T-cell (primary cell): Measurements from ENCODE around the gene TUBGCP6. TPM values are rescaled to one million over a fixed set of nuclear protein-coding genes. Genes with fewer than 3 reads are reported as not detected.

Experiments used
- ATAC-seq, 4 experiments: fragments of 200-7000 bp in 3 of 4; fragments of 150-1000 bp in 1 of 4; cut with Tn5 transposase; replicated peaks in 1 of 4; 1 replicate in 3 of 4; 2 replicates in 1 of 4; pipeline ENCODE4 v1.10.0; 2021; ENCODE audit warnings: moderate library complexity in 3 of 4, mild to moderate bottlenecking in 2 of 4, moderate number of reproducible peaks in 1 of 4
- CTCF ChIA-PET, 2 donors: fragments of 300-600 bp; sonication (Branson Sonifier 250); formaldehyde crosslinking; loops; one replicate each; lab custom pipeline; 2022; ENCODE audit warnings: antibody characterized with exemption in 2 of 2; lab: Charles Lee
- POLR2A ChIA-PET, 2 donors: fragments of 300-600 bp; sonication (Branson Sonifier 250); formaldehyde crosslinking; loops; one replicate each; lab custom pipeline; 2022; ENCODE audit warnings: antibody characterized with exemption in 2 of 2; lab: Charles Lee
- DNase-seq, 35 experiments: peaks; one replicate each; pipeline versions ENCODE4 v3.0.0 to v3.0.0-alpha.2; 2013 to 2023
- H3K27ac ChIP-seq: one replicate; pipeline ENCODE4 v1.5.1; 2013; ENCODE audit warnings: low read length
- H3K27me3 ChIP-seq, 2 experiments: replicated peaks in 1 of 2; 1 replicate in 1 of 2; 2 replicates in 1 of 2; pipeline versions ENCODE4 v1.6.1 to v1.7.0; 2013; ENCODE audit warnings: low read length in 1 of 2, mixed read lengths in 1 of 2; ENCODE audit not compliant: control insufficient read depth in 2 of 2, insufficient read depth in 2 of 2; ENCODE audit errors: extremely low read depth in 1 of 2
- H3K36me3 ChIP-seq, 2 donors: 1 replicate in 1 of 2; 2 replicates in 1 of 2; pipeline versions ENCODE4 v1.6.1 to v1.7.0; 2013; ENCODE audit warnings: low read length in 1 of 2; ENCODE audit not compliant: control insufficient read depth in 2 of 2, insufficient read depth in 1 of 2; ENCODE audit errors: extremely low read depth in 1 of 2
- H3K4me1 ChIP-seq, 2 experiments: 1 replicate in 1 of 2; 2 replicates in 1 of 2; pipeline versions ENCODE4 v1.6.1 to v1.7.0; 2013; ENCODE audit warnings: low read length in 2 of 2, mixed read lengths in 1 of 2; ENCODE audit not compliant: insufficient read depth in 2 of 2, control insufficient read depth in 1 of 2; ENCODE audit errors: extremely low read depth in 1 of 2
- H3K4me3 ChIP-seq, 2 donors: 1 replicate in 1 of 2; 2 replicates in 1 of 2; pipeline versions ENCODE4 v1.5.1 to v1.7.0; 2013; ENCODE audit warnings: mild to moderate bottlenecking in 2 of 2, low read length in 1 of 2, moderate library complexity in 1 of 2; ENCODE audit not compliant: control insufficient read depth in 1 of 2; ENCODE audit errors: extremely low read depth in 1 of 2
- H3K9me3 ChIP-seq: 2 replicates; pipeline ENCODE4 v1.7.0; 2013
- H3K27ac Mint-ChIP-seq, 2 donors: one replicate each; pipeline ENCODE4 v1.8.0; 2020 to 2021; ENCODE audit warnings: mild to moderate bottlenecking in 2 of 2, mixed read lengths in 2 of 2
- H3K27me3 Mint-ChIP-seq, 2 donors: one replicate each; pipeline ENCODE4 v1.8.0; 2021 to 2022; ENCODE audit warnings: mixed read lengths in 2 of 2
- H3K36me3 Mint-ChIP-seq: one replicate; pipeline ENCODE4 v1.8.0; 2021; ENCODE audit warnings: mixed read lengths
- H3K4me1 Mint-ChIP-seq, 3 donors: one replicate each; pipeline ENCODE4 v1.8.0; 2020 to 2022; ENCODE audit warnings: mixed read lengths in 3 of 3, mild to moderate bottlenecking in 1 of 3
- H3K4me3 Mint-ChIP-seq, 3 donors: one replicate each; pipeline ENCODE4 v1.8.0; 2020 to 2022; ENCODE audit warnings: mild to moderate bottlenecking in 3 of 3, mixed read lengths in 3 of 3, moderate library complexity in 3 of 3
- H3K9me3 Mint-ChIP-seq, 3 donors: one replicate each; pipeline ENCODE4 v1.8.0; 2020 to 2022; ENCODE audit warnings: mixed read lengths in 3 of 3
- WGBS: methylation state at CpG from one replicate; pipeline ENCODE4 v1.1.5; 2013; ENCODE audit warnings: missing lambda C conversion rate; ENCODE audit not compliant: insufficient coverage; 5-methylcytosine and 5-hydroxymethylcytosine counted together
- total RNA-seq, 35 experiments: library from RNA in 6 of 35; stranded (reverse) in 6 of 35; fragments of 120-200 nt in 1 of 35; gene quantifications; one replicate each; pipeline versions ENCODE4 v1.2.1 to v1.2.4 and lab custom pipeline; 2013 to 2026

Gene TUBGCP6
- total RNA-seq, 5 donors from 2014 or later (not counting 1 experiment from before 2014, with no cell fraction given), result 129 to 144 (median 132) TPM

DNA sequence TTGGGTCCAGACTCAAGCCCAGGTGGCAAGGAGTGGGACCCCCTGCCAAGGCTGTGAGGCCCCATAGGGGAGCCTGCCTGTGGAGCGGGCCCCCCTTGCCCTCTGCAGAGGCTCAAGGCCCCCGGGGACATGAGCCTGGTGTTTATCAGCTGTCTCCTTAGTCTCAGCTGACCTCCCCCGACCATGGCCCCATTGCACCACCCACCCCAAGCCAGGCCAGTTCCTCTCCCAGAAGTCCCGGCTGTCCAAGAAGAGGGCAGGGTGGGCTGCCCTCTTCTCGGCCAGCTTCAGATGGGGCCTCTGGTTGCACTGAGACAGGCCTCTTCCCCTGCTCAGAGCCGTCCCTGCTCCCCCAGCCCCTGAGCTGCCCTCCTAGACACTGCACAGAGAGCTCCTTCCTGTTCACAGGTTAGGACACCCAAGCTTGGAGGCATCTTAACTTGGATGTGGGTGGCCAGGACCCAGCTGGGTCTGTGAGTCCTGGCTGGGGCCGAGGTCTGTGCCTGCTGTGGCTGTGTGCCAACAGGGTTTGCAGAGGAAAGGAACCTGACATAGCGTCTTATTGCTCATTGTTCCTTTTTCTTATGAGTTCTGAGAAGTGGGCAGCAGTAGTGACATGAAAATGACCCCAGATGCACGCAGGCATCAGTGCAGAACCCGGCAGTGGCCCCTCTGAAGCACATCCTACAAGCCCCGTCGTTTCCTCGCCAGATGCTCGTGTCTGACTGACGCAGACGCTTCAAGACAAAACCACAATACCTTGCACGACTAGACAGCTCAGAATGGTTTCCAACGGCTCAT is 53.7 kb downstream of the TUBGCP6 start:
- Histone ChIP-seq H3K9me3 (no peaks in the 10 kb centered on the region), H3K27ac (peak overlapping the region; percentile 93), H3K27me3 (no peaks in the 10 kb centered on the region), H3K4me3 (peak overlapping the region; percentile 88 to 96), H3K4me1 (peaks cover 33 to 87% of the 10 kb centered on the region in 2 experiments), H3K36me3 (peaks cover 13 to 28% of the 10 kb centered on the region in 2 donors)
- H3K27me3 Mint-ChIP-seq, result no peaks in the 10 kb centered on the region
- H3K4me3 Mint-ChIP-seq, result peak overlapping the region; percentile 90 to 98 (median 90)
- 3% methylated on average over 15 of the region's 18 CpGs for WGBS
- H3K4me1 Mint-ChIP-seq, result peaks cover 35 to 52% (median 47%) of the 10 kb centered on the region in 3 donors
- POLR2A ChIA-PET, result interaction anchor here (0.5 to 0.8 kb wide), 4 partner anchors 57 to 352 kb away, joined by 3 to 4 read pairs (median 3); no protein-coding TSS in a partner anchor
- ATAC-seq (peak; percentile 65 to 76 (median 67)), DNase-seq (peak; percentile 44 to 93 (median 86))
- H3K36me3 Mint-ChIP-seq, result no peaks in the 10 kb centered on the region
- CTCF ChIA-PET, result no interaction called here
- H3K9me3 Mint-ChIP-seq, result no peaks in the 10 kb centered on the region
- H3K27ac Mint-ChIP-seq, result peak overlapping the region; percentile 95 to 99

DNA sequence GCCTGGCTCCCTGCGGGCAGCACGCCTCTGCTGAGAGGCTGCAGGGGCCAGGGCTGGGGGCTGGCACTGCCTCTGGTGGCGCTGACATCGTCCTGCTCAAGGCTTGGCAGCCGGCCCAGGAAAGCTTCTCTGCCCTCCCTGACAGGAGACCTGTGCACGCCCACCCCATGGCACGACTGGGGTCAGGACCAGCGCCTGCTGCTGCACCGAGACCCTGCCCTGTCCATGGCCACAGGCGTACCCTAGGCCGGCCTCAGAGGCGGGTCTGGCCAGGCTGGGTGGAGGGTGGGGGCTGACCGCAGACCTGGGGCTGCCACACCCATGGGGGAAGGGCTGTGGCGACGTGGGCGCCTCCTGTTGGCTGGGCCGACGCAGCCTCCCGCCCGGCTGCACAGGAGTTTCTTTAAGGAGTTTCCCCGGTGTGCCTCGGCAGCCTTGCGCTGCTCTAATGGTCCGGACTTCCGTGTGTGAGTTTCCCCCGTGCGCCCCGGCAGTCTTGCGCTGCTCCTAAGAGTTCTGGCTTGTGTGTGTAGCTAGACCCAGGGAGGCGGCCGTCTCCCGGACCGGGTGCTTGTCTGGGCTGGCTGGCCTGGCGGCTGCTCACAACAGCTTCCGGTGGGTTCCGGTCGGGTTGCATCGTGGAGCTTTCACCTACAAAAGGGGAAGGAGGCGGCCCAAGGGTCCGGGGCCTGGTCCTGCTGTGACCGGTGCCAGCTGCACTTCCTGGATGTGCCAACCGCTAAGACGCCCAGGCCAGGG is 54.5 kb downstream of the TUBGCP6 start:
- POLR2A ChIA-PET, result interaction anchor here (0.5 to 1.2 kb wide), 3 partner anchors 18 to 315 kb away, joined by 3 to 4 read pairs (median 3); no protein-coding TSS in a partner anchor
- ATAC-seq (peak; percentile 54 to 61 (median 58)), DNase-seq (peak; percentile 70 to 92 (median 79))
- H3K4me1 ChIP-seq, result peaks cover 33 to 88% of the 10 kb centered on the region in 2 experiments
- CTCF ChIA-PET, result no interaction called here
- Mint-ChIP-seq H3K4me1 (peaks cover 35 to 54% (median 49%) of the 10 kb centered on the region in 3 donors), H3K27ac (peak overlapping the region; percentile 95 to 99), H3K27me3 (no peaks in the 10 kb centered on the region), H3K36me3 (no peaks in the 10 kb centered on the region), H3K4me3 (peak overlapping the region; percentile 90 to 98 (median 90)), H3K9me3 (no peaks in the 10 kb centered on the region)
- H3K27me3 ChIP-seq, result peaks cover 0 to under 1% of the 10 kb centered on the region in 2 experiments
- H3K4me3 ChIP-seq, result peak overlapping the region; percentile 88 to 96
- peaks cover 13 to 21% of the 10 kb centered on the region in 2 donors for H3K36me3 ChIP-seq
- peak overlapping the region; percentile 93 for H3K27ac ChIP-seq
- under 1% methylated on average over 43 of the region's 43 CpGs for WGBS
- no peaks in the 10 kb centered on the region for H3K9me3 ChIP-seq

DNA sequence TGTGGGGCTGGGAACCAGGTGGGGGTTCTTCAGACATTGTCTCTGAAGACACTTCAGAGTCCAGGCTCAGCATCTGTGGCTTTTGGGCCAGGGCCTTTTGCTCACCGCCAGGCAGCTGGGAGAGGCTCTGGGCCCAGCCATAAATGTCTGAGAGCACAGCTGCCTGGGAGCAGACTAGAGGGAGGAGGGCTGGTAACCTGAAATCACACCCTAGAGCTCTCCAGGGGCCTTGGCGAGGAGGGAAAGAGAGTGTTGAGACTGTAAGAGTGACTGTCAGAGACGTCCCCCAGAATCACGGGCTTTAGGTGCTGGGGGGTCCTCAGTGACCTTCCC is 55.0 kb downstream of the TUBGCP6 start:
- Histone ChIP-seq H3K27ac (peak overlapping the region; percentile 93), H3K36me3 (peaks cover 9 to 17% of the 10 kb centered on the region in 2 donors), H3K4me3 (peak overlapping the region; percentile 88 to 96), H3K27me3 (peaks cover 0 to 4% of the 10 kb centered on the region in 2 experiments), H3K4me1 (peaks cover 36 to 90% of the 10 kb centered on the region in 2 experiments), H3K9me3 (no peaks in the 10 kb centered on the region)
- CTCF ChIA-PET, result no interaction called here
- ATAC-seq (peak; percentile 0 to 2 (median 0)), DNase-seq (no peak)
- Mint-ChIP-seq H3K9me3 (no peaks in the 10 kb centered on the region), H3K4me3 (peak overlapping the region; percentile 90 to 98 (median 90)), H3K36me3 (no peaks in the 10 kb centered on the region), H3K4me1 (peaks cover 35 to 54% (median 49%) of the 10 kb centered on the region in 3 donors), H3K27me3 (no peaks in the 10 kb centered on the region), H3K27ac (peak overlapping the region; percentile 95 to 99)
- POLR2A ChIA-PET, result interaction anchor here in 1 of 2 donors (1.2 kb wide), 1 partner anchor 19 kb away, joined by 3 read pairs; no protein-coding TSS in a partner anchor
- 0% methylated on average over 2 of the region's 4 CpGs for WGBS

DNA sequence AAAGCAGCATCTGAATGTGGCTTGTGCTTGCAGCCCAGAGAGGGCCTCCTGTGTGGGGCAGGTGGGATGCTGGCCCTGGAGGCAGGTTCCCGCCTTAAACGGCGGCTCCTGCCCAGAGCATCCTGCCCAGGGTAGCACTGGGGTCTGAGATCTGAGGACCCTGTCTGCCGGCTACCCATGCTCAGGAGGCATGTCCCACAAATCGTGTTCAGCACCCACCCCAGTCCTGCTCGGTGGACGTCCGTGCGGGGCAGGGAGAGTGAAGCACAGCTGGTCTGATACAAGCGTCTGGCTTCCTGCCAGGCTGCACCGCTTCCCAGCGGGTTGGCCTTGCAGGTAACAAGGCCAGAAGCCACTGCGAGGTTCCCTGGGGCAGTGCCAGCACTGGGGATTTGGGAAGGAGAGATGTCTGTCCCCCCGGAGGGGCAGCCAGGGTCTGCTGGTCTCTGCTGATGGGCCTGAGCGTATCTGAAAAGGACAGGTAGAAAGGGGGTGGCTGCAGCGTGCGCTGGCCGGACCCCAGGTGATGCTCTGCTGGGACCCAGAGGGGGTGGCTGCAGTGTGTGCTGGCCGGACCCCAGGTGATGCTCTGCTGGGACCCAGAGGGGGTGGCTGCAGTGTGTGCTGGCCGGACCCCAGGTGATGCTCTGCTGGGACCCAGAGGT is 55.5 kb downstream of the TUBGCP6 start:
- Histone ChIP-seq H3K27me3 (peaks cover 0 to 8% of the 10 kb centered on the region in 2 experiments), H3K9me3 (no peaks in the 10 kb centered on the region), H3K4me1 (peaks cover 36 to 90% of the 10 kb centered on the region in 2 experiments), H3K4me3 (peak overlapping the region in 1 of 2 donors; percentile 88), H3K36me3 (peaks cover 8 to 12% of the 10 kb centered on the region in 2 donors), H3K27ac (peak overlapping the region; percentile 93)
- Mint-ChIP-seq H3K9me3 (no peaks in the 10 kb centered on the region), H3K4me3 (peak overlapping the region; percentile 59 to 98 (median 90)), H3K27ac (peak overlapping the region; percentile 95 to 99), H3K36me3 (no peaks in the 10 kb centered on the region), H3K27me3 (no peaks in the 10 kb centered on the region), H3K4me1 (peaks cover 35 to 57% (median 53%) of the 10 kb centered on the region in 3 donors)
- ChIA-PET POLR2A (interaction anchor here in 1 of 2 donors (1.2 kb wide), 1 partner anchor 19 kb away, joined by 3 read pairs; no protein-coding TSS in a partner anchor), CTCF (no interaction called here)
- ATAC-seq (no peak), DNase-seq (no peak)
- 79% methylated on average over 19 of the region's 20 CpGs for WGBS

DNA sequence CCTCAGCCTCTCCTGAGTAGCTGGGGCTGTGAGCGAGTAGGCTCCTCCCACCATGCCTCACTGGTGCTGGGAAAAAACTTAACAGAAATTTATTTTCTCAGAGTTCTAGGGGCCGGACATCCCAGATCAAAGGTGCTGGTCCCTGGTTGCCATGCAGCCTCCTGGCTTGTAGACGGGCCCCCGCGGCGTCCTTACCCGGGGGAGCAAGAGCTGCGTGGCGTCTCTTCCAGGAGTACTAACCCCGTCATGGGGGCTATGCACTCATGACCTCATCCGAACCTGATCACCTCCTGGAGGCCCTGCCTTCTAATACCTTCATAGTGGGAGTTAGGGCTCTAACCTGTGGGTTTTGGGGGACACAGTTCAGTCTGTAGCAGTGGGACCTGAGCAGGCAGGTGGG is 56.5 kb downstream of the TUBGCP6 start:
- no peaks in the 10 kb centered on the region for H3K36me3 Mint-ChIP-seq
- peaks cover 35 to 59% (median 55%) of the 10 kb centered on the region in 3 donors for H3K4me1 Mint-ChIP-seq
- H3K27ac Mint-ChIP-seq, result peak overlapping the region; percentile 78 to 95
- peak overlapping the region; percentile 93 for H3K27ac ChIP-seq
- H3K36me3 ChIP-seq, result peaks cover 3% of the 10 kb centered on the region in 2 donors
- ATAC-seq (no peak), DNase-seq (no peak)
- POLR2A ChIA-PET, result no interaction called here
- no peaks in the 10 kb centered on the region for H3K27me3 Mint-ChIP-seq
- peaks cover 0 to 16% of the 10 kb centered on the region in 2 experiments for H3K27me3 ChIP-seq
- H3K4me3 ChIP-seq, result no peak overlapping the region
- peaks cover 36 to 83% of the 10 kb centered on the region in 2 experiments for H3K4me1 ChIP-seq
- 100% methylated on average over 8 of the region's 11 CpGs for WGBS
- CTCF ChIA-PET, result interaction anchor here in 1 of 2 donors (1.0 kb wide), 1 partner anchor 39 kb away, joined by 3 read pairs; no protein-coding TSS in a partner anchor
- no peaks in the 10 kb centered on the region for H3K9me3 Mint-ChIP-seq
- H3K4me3 Mint-ChIP-seq, result peak overlapping the region; percentile 9 to 86 (median 43)
- no peaks in the 10 kb centered on the region for H3K9me3 ChIP-seq
